GM18517 (cell line): ENCODE measurements around the gene THSD4.

Experiments used
- ATAC-seq: cut with Tn5 transposase; IDR thresholded peaks from one replicate; pipeline ENCODE4 v1.9.1; 2021; ENCODE audit warnings: mild to moderate bottlenecking, moderate library complexity; ENCODE audit not compliant: unreplicated experiment

Gene THSD4

DNA sequence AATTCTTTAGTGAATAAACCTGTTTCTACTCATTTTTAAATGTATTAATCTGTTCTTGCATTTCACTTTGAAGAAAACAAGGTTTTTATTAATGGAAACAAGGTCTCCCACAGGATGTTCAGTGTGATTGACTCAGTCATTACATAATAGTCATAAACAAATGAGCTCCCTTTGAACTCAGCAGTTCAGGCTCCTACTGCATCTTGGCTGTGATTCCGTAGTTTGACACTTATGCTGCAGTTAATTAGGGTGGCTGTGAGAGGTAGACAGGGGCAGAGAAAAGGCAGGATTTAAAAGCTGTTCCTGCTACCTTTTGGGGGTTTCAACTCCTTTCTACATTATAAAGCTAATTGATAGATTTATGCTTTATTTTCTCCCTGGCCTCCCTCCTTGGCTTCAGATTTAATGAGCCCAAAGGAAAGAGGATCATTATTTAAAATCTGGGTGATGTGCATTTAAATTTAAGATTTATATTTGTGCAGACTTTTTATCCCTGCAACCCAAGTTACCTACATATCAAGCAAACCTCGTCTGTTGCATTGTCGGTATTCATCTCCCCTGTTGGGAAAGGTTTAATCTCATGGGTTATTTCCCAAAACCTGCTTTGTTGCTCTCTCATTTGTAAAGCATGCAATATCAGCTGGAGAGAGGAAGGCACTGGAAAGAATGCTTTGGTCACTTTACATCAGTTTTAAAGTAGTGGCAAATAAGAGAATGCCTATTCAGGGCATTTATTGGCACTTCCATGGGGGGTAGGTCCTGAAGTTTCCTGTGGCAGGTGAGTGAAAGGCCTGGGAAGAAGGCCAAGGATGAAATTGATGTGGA, 350.1 kb downstream of the THSD4 start:
- no peak for ATAC-seq

- ATAC-seq, result no peak
Observed at GRCh38 chr15:71468715-71469114, 353.4 kb downstream of the THSD4 start.

DNA sequence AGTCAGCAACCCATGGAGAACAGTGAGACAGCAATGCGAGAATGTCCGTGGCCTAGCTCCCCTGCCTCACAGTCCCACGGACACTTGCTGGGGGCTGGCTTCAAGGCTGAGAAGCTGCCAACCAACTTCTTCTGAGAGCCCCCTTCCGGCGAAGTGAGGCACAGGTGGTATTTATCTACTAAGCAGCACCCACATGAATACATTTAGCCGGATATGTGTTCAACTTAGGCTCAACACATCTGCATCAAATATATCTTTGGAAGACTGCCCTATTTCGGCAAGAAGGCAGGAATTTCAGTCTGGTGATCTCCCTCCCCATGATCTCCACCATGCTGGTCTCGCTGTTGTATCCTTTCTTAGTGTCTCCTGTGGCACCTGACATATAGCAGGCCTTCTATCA, 354.1 kb downstream of the THSD4 start:
- no peak for ATAC-seq

DNA sequence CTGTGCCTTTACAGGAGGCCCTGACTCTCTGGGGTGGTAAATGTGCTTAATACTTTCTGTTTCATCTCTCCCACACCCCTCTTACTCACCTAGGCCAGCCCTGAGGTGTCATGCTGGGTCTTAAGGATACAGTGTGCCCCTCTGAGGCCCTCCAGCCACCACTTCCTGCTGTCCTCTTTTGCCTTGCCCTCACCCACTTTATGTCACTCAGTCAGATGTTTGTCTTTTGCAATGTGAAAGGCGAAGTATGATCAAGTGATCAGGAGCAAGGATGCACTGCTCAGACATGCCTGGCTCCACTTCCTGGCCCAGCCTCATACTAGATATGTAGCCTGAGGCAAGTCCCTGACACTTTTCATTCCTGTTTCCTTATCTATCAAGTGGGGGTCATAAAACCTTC, 356.1 kb downstream of the THSD4 start:
- no peak for ATAC-seq

DNA sequence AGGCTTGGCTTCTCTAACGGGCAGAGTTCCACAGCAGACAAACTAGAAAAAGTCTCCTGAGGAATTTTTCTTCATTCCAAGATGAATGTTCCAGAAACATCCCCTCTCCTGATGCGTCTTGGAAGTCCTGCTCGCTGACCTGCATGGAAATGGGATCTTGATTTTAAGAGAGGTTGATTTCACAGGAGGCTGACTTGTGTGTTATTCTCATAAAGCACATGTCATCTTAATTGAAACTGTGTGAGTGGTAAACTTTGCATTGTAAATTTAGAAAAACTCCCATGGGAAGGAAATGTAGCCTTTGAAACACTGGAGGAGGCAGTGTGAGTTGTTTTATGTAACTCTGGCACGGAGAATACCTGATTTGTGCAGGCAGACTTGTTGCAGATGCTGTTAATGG, 357.3 kb downstream of the THSD4 start:
- ATAC-seq, result no peak

- ATAC-seq, result no peak
Observed at GRCh38 chr15:71473751-71474150, 358.5 kb downstream of the THSD4 start.

GRCh38 chr15:71476823-71477222, 361.6 kb downstream of the THSD4 start:
- no peak for ATAC-seq

DNA sequence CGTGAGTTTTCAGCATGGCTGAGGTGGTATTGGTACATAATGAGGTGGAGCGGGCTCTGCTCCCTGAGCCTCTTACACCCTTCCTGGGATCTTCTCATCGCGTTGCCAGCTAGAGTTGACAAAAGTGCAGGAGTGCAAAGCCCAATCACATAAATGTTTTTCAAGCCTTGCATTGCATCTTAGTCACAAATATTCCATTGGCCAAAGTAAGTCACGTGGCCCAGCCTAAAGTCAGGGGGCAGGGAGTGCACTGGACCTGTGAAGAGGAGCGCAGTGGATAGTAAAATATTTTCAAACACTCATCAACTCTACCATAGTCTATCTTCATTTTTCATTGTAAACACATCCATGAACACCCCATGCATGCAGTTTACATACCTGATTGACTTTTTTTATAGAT, 365.3 kb downstream of the THSD4 start:
- no peak for ATAC-seq

GRCh38 chr15:71484080-71484479, 368.8 kb downstream of the THSD4 start:
- ATAC-seq, result no peak

DNA sequence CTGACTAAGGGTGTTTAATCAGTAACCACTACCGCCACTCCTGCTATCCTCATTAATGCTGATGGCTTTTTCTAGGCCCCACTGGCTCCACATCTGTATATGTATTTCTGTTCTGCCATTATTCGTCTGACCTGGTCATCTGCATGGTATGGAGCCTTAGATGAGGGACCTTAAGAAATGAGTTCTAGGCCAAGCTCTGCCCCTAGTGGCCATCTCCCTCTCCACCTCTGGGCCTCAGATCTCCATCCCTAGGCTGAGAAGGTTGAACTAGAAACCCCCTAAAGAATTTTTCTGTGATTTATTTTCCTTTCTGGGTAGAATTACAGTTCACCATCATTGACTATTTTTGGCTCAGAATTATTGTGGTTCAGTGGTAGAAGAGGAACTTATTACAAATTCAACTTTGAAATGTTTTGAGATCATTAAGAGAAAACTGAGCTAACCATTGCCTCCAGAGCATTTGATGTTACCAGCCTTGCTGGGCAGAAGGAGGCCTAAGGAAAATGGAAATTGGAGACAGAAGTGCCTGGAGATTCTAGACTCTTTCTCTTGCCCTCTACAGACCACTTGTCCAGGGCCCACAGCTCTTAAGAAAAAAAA, 369.9 kb downstream of the THSD4 start:
- no peak for ATAC-seq

DNA sequence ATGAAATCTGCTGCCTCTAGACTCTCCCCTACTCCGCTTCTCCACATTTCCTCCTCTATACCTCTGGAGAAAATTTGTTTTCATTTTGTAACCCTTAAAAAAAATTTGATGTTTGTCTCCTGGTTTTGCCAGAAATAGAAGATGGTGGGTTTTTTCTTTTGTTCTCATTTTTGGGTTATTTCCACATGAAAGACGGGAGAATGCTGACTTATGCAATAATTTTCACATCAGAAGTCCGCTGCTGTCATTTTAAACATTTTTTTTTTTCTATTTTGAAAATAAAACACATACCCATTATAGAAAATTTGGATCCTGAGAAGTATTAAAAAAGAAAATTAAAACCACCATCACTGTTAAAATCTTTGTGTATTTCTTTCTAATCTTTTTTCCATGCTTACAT, 374.3 kb downstream of the THSD4 start:
- no peak for ATAC-seq

- ATAC-seq, result no peak
Observed at GRCh38 chr15:71493526-71493925, 378.3 kb downstream of the THSD4 start.

DNA sequence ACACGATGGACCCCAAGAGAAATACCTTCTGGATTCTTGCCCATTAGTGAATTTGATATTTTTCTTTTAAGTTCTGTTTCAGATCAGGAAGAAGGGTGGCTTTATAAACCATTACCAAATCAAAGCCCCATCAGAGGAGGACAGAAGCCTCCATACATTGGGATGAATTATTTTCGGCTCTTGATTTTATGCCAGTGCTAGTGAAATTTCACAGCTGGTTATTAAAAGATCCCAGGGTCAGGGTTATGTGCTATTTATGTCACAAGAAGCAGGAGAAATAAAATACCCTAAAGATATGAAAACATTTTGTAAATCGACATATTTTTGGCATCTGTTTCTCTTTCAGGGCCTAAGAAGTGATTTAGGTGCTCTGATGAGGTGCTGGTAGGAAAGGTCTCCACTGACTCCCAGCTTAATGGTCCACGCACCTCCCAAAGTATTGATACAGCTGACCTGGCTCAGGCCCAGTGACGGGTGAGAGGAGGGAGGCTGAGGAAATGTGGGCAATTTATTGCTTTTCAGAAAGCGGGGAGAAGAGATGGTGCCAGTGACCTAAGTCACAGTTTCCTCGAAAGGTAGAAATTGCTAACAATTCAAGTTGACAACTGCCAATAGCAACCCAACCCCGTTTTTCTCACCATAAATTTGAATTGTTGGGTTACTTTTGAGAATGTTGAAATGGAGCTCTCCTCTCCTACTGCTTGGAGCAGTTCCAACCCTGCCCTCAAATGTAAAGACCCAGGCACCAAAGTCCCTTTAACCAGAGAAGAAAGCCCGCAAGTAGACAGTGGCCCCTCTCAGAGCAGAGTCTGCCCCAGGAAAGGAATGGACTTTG, 379.5 kb downstream of the THSD4 start:
- no peak for ATAC-seq

- ATAC-seq, result no peak
Observed at GRCh38 chr15:71495398-71495780, 380.1 kb downstream of the THSD4 start.

- no peak for ATAC-seq
Observed at GRCh38 chr15:71496336-71496955, 381.2 kb downstream of the THSD4 start.

GRCh38 chr15:71501344-71502076, 386.2 kb downstream of the THSD4 start:
- ATAC-seq, result no peak

DNA sequence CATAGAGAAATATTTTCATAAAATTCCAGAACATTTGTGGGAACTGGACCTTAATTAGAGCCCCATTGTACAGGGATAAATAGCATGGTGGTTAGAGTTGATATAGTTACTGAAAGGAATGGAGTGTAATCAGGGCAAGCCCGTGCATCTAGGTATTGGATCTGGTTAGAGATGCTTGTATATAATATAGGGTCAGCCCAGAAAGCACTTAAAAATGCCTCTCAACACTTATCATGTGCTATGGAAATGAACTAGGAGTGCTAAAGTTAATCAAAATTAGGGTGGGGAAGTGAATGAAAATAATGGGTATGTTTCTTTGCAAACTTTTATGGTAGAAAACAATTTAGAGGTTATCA, 386.8 kb downstream of the THSD4 start:
- no peak for ATAC-seq

DNA sequence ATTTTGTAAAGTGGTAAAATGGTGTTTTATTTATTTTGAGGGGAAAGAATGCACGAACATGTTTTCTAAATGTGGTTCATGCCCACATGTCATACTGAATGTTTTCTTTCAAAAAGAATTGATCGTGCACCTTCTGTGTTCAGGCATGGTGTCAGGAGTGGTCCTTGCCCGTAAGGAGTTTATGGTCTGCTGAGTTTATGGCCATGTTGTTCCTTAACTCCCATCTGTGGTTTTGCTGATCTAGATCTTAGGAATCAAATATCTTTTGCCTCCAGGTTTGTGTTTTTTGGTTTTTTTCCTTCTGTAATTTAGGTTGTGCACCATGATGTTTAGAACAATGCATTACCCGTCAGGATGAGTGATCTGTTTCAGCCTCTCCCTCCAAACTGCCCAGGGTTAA, 390.7 kb downstream of the THSD4 start:
- no peak for ATAC-seq

DNA sequence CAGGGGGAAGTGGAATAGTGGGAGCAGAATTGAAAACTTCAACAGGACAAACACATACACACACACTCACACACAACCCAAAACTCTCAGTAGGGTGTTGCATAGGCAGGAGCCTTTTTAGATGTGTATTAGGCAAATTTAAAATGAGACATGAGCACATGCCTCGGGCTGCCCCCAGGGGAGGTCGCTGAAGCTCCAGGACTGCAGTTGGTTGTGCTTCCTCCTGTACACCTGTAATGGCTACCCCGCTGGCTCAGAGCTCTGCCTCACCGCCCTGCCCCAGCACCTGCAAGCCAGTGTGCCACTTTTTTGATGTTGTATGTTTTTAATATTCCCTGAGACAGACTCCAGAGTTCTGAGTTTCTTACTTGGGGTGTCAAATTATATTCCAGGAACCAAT, 391.7 kb downstream of the THSD4 start:
- ATAC-seq, result no peak

GRCh38 chr15:71508081-71508682, 392.9 kb downstream of the THSD4 start:
- no peak for ATAC-seq
